OCI-LY7 (cell line): ENCODE results near the gene APBB1. TPM values are rescaled to one million over a fixed set of nuclear protein-coding genes. Genes with fewer than 3 reads are reported as not detected.

Experiments used
- BruUV-seq: library from RNA; stranded (reverse); fragments of 400-500 nt; replicated peaks from 2 replicates; lab custom pipeline; 2021; lab: Mats Ljungman, UMichigan
- CTCF ChIA-PET: fragments of 300-600 bp; sonication (Branson Sonifier 250); formaldehyde crosslinking; loops from one replicate; lab custom pipeline; 2022; ENCODE audit warnings: antibody characterized with exemption; ENCODE audit not compliant: unreplicated experiment; lab: Charles Lee
- POLR2A ChIA-PET: fragments of 300-600 bp; sonication (Branson Sonifier 250); formaldehyde crosslinking; loops from one replicate; lab custom pipeline; 2022; ENCODE audit warnings: antibody characterized with exemption; lab: Charles Lee
- DNase-seq: peaks from one replicate; pipeline ENCODE4 v3.0.0-alpha.2; 2015; ENCODE audit warnings: low spot score
- H2AFZ ChIP-seq: fragments of 200-600 bp; sonication (generic), shearing (Covaris generic); 2 replicates; pipeline ENCODE4 v1.6.1; 2014; ENCODE audit warnings: mild to moderate bottlenecking, antibody characterized with exemption, low read length, moderate library complexity
- H3K27ac ChIP-seq: fragments of 200-600 bp; sonication (generic); 2 replicates; pipeline ENCODE4 v1.5.1; 2014; ENCODE audit warnings: mixed run types, low read depth, mild to moderate bottlenecking, moderate library complexity, low read length, inconsistent platforms; ENCODE audit not compliant: poor library complexity, severe bottlenecking
- H3K36me3 ChIP-seq: fragments of 200-600 bp; sonication (generic); 2 replicates; pipeline ENCODE4 v1.6.1; 2014; ENCODE audit warnings: mild to moderate bottlenecking, antibody characterized with exemption, low read length, moderate library complexity, mixed read lengths; ENCODE audit not compliant: insufficient read depth
- H3K4me1 ChIP-seq: fragments of 200-600 bp; sonication (generic); 2 replicates; pipeline ENCODE4 v1.5.1; 2014; ENCODE audit warnings: mild to moderate bottlenecking, low read length; ENCODE audit not compliant: insufficient read depth, poor library complexity, severe bottlenecking
- H3K4me2 ChIP-seq: fragments of 200-600 bp; sonication (generic); 2 replicates; pipeline ENCODE4 v1.6.1; 2014; ENCODE audit warnings: mild to moderate bottlenecking, low read length
- H3K4me3 ChIP-seq: fragments of 200-600 bp; sonication (generic); 2 replicates; pipeline ENCODE4 v1.5.1; 2014; ENCODE audit warnings: mild to moderate bottlenecking, low read depth, low read length; ENCODE audit not compliant: poor library complexity, severe bottlenecking
- H3K79me2 ChIP-seq: fragments of 200-600 bp; sonication (generic); 2 replicates; pipeline ENCODE4 v1.6.1; 2016; ENCODE audit warnings: low read depth, mild to moderate bottlenecking, low read length, moderate library complexity, mixed read lengths; ENCODE audit not compliant: insufficient read depth
- H3K9me2 ChIP-seq: fragments of 200-600 bp; sonication (generic); 2 replicates; pipeline ENCODE4 v1.6.1; 2016; ENCODE audit warnings: mild to moderate bottlenecking, low read length, mixed read lengths; ENCODE audit not compliant: insufficient read depth
- H3K9me3 ChIP-seq: fragments of 200-600 bp; sonication (generic); 2 replicates; pipeline ENCODE4 v1.6.1; 2014; ENCODE audit warnings: mild to moderate bottlenecking, mixed run types, low read length, mixed read lengths
- H4K20me1 ChIP-seq: fragments of 200-600 bp; sonication (generic); 2 replicates; pipeline ENCODE4 v1.6.1; 2014; ENCODE audit warnings: mild to moderate bottlenecking, antibody characterized with exemption, low read length, moderate library complexity, mixed read lengths; ENCODE audit not compliant: insufficient read depth
- CTCF ChIP-seq: fragments of 200-600 bp; sonication (generic); conservative IDR thresholded peaks from 2 replicates; pipeline ENCODE4 v1.5.1; 2014; ENCODE audit warnings: mild to moderate bottlenecking, antibody characterized with exemption, low read length, moderate library complexity, mixed read lengths
- EZH2phosphoT487 ChIP-seq: fragments of 200-600 bp; sonication (generic); IDR thresholded peaks from 2 replicates; pipeline ENCODE4 v1.6.1; 2018; ENCODE audit warnings: low read depth, borderline replicate concordance, mild to moderate bottlenecking, mixed run types, antibody characterized with exemption, low read length, moderate library complexity, mixed read lengths
- intact Hi-C: fragments of 100-400 bp; cut with micrococcal nuclease; formaldehyde crosslinking; loops from one replicate; pipeline ENCODE4 v1.10.0; 2022; ENCODE audit not compliant: unreplicated experiment
- total RNA-seq, 2 experiments: library from RNA; depleted of rRNA in 1 of 2; stranded (reverse); fragments of >200 nt in 1 of 2; shearing (Covaris generic) in 1 of 2; gene quantifications; 2 replicates each; pipeline ENCODE4 v1.2.3, GENCODE V29; 2014 to 2022

The APBB1 gene
- total RNA-seq, 2 experiments from 2014 or later, result 25.5 to 30.4 TPM

GRCh38 chr11:6390718-6391469, 28.0 kb downstream of the APBB1 start:
- DNase-seq, result no peak
- Histone ChIP-seq H3K4me3 (peak overlapping the region; percentile 73), H3K79me2 (no peaks in the 10 kb centered on the region), H3K4me1 (peaks cover 24% of the 10 kb centered on the region), H2AFZ (peak overlapping the region; percentile 56), H3K4me2 (peak overlapping the region; percentile 91), H3K27ac (peak overlapping the region; percentile 15), H3K36me3 (no peaks in the 10 kb centered on the region), H4K20me1 (no peaks in the 10 kb centered on the region), H3K9me2 (no peaks in the 10 kb centered on the region), H3K9me3 (no peaks in the 10 kb centered on the region)
- ChIA-PET POLR2A (interaction anchor here (0.6 to 2.2 kb wide), 16 partner anchors 8 to 355 kb away, joined by 3 to 23 read pairs (median 4); partner anchors contain the start of genes APBB1, ARFIP2 and TIMM10B), CTCF (interaction anchor here (1.2 to 2.4 kb wide), 6 partner anchors 8 to 70 kb away, joined by 3 to 8 read pairs (median 4); no protein-coding TSS in a partner anchor)
- BruUV-seq, result no TSS peak
- TF ChIP-seq EZH2phosphoT487, result no peak
- no peak for TF ChIP-seq CTCF
- intact Hi-C loops, result loop anchor here (1.0 to 10.0 kb wide), 3 partner anchors 43 to 1124 kb away; partner anchors contain the start of genes ARFIP2, PPFIBP2 and TIMM10B

- Histone ChIP-seq H3K27ac (peak within 1 kb of the TSS; percentile 22), H3K4me3 (peak within 1 kb of the TSS; percentile 73)
Measured at GRCh38 chr11:6389905-6390717, 28.8 kb downstream of the APBB1 start, which contains the start of gene SMPD1. Gene SMPD1 (plus strand): TSS chr11:6390474. CDS start chr11:6390599, 125 bp downstream.

More at GRCh38 chr11:6389905-6390717, 28.8 kb downstream of the APBB1 start, which contains the start of gene SMPD1:
- Histone ChIP-seq H3K9me3 (no peaks in the 10 kb centered on the region), H4K20me1 (no peaks in the 10 kb centered on the region), H3K4me1 (peaks cover 24% of the 10 kb centered on the region), H3K79me2 (no peaks in the 10 kb centered on the region), H2AFZ (peak within 1 kb of the TSS; percentile 84), H3K9me2 (no peaks in the 10 kb centered on the region), H3K4me2 (peak within 1 kb of the TSS; percentile 91), H3K36me3 (no peaks in the 10 kb centered on the region)
- no TSS peak for BruUV-seq
- intact Hi-C loops, result loop anchor here (1.0 to 10.0 kb wide), 3 partner anchors 44 to 1125 kb away; partner anchors contain the start of genes ARFIP2, PPFIBP2 and TIMM10B
- peak; percentile 93 for DNase-seq
- CTCF ChIA-PET, result interaction anchor here (1.0 to 2.4 kb wide), 7 partner anchors 9 to 71 kb away, joined by 3 to 8 read pairs (median 4); no protein-coding TSS in a partner anchor
- TF ChIP-seq EZH2phosphoT487 (no peak), CTCF (no peak)
- POLR2A ChIA-PET, result interaction anchor here (0.5 to 2.2 kb wide), 17 partner anchors 9 to 1776 kb away, joined by 3 to 23 read pairs (median 4); partner anchors contain the start of genes APBB1, ARFIP2, TIMM10B and ZNF215
